Sigmoid colon (tissue), 4 donors: ENCODE measurements around the gene SLC38A4.

Experiments
- CTCF ChIP-seq, 4 experiments: fragments of 450-650 bp in 3 of 4; fragments of 200-600 bp in 1 of 4; IDR thresholded peaks; one replicate each; pipeline ENCODE4 v1.5.1; 2016 to 2019; ENCODE audit warnings: antibody characterized with exemption in 4 of 4, mild to moderate bottlenecking in 3 of 4, moderate library complexity in 2 of 4
- POLR2A ChIP-seq, 2 donors: fragments of 450-650 bp; IDR thresholded peaks; one replicate each; pipeline ENCODE4 v1.6.1; 2016; ENCODE audit warnings: antibody characterized with exemption in 2 of 2, mild to moderate bottlenecking in 2 of 2, moderate library complexity in 2 of 2
- POLR2AphosphoS5 ChIP-seq, 4 donors: sonication (generic); formaldehyde crosslinking; IDR thresholded peaks; one replicate each; pipeline ENCODE4 v1.6.1; 2017; ENCODE audit warnings: antibody characterized with exemption in 4 of 4

GRCh38 chr12:46814143-46814542, 11.7 kb downstream of the SLC38A4 start:
- TF ChIP-seq CTCF (IDR thresholded peaks at IDR 0.05) (no peak), POLR2A (IDR thresholded peaks at IDR 0.05) (no peak), POLR2AphosphoS5 (IDR thresholded peaks at IDR 0.05) (no peak)
